Measurements from ENCODE around the gene TRIM63.

- TF ChIP-seq REST (IDR thresholded peaks at IDR 0.05; ENCODE audit: insufficient read depth in 1 of 2, low read depth in 2 of 2, low read length in 1 of 2) = no peak
- TF ChIP-seq, protein P1, sequence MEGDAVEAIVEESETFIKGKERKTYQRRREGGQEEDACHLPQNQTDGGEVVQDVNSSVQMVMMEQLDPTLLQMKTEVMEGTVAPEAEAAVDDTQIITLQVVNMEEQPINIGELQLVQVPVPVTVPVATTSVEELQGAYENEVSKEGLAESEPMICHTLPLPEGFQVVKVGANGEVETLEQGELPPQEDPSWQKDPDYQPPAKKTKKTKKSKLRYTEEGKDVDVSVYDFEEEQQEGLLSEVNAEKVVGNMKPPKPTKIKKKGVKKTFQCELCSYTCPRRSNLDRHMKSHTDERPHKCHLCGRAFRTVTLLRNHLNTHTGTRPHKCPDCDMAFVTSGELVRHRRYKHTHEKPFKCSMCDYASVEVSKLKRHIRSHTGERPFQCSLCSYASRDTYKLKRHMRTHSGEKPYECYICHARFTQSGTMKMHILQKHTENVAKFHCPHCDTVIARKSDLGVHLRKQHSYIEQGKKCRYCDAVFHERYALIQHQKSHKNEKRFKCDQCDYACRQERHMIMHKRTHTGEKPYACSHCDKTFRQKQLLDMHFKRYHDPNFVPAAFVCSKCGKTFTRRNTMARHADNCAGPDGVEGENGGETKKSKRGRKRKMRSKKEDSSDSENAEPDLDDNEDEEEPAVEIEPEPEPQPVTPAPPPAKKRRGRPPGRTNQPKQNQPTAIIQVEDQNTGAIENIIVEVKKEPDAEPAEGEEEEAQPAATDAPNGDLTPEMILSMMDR (IDR thresholded peaks at IDR 0.05) = no peak
- no peak for TF ChIP-seq POLR2AphosphoS5 (IDR thresholded peaks at IDR 0.05; ENCODE audit: low read depth, low read length)
Observed at GRCh38 chr1:26010825-26011224, 56.6 kb downstream of the TRIM63 start.

Measured in Panc1 (cell line).